ENCODE data around the gene TNFRSF18.

The TNFRSF18 gene

GRCh38 chr1:1163538-1164070 is 42.8 kb downstream of the TNFRSF18 start:
- no peak overlapping the region for H2AFZ ChIP-seq (ENCODE audit: low read length)
- H3K4me3 ChIP-seq (ENCODE audit: low read length): no peak overlapping the region
- no peak for TF ChIP-seq CTCF (IDR thresholded peaks at IDR 0.05; ENCODE audit: low read length)
- no peak for TF ChIP-seq EZH2phosphoT487 (IDR thresholded peaks at IDR 0.05; ENCODE audit: low read length)
- no peak for TF ChIP-seq EZH2 (optimal IDR thresholded peaks at IDR 0.05; ENCODE audit: low read depth, low read length)
- H3K27me3 ChIP-seq (replicated peaks; ENCODE audit: insufficient read depth, low read length): peaks cover 98% of the 10 kb centered on the region
- H3K79me2 ChIP-seq (ENCODE audit: low read length): no peaks in the 10 kb centered on the region
- no peaks in the 10 kb centered on the region for H3K4me1 ChIP-seq (ENCODE audit: low read length)
- H3K27ac ChIP-seq (ENCODE audit: low read length): no peak overlapping the region
- H3K9me2 ChIP-seq (replicated peaks; ENCODE audit: insufficient read depth, low read length): no peaks in the 10 kb centered on the region
- no peaks in the 10 kb centered on the region for H3K9me3 ChIP-seq (replicated peaks; ENCODE audit: insufficient read depth, low read length)
- H3K36me3 ChIP-seq (replicated peaks; ENCODE audit: insufficient read depth, low read length): no peaks in the 10 kb centered on the region
- H3K9ac ChIP-seq (ENCODE audit: low read length): no peak overlapping the region
- H4K20me1 ChIP-seq (ENCODE audit: insufficient read depth, low read length): no peaks in the 10 kb centered on the region
- H3F3A ChIP-seq (ENCODE audit: insufficient read depth, low read length): no peaks in the 10 kb centered on the region
- DNase-seq: no peak
- H3K4me2 ChIP-seq (ENCODE audit: low read depth, low read length): no peak overlapping the region

GRCh38 chr1:1162597-1163537 is 43.5 kb downstream of the TNFRSF18 start:
- Histone ChIP-seq H3K4me3 (ENCODE audit: low read length) (no peak overlapping the region), H3K9me2 (replicated peaks; ENCODE audit: insufficient read depth, low read length) (no peaks in the 10 kb centered on the region), H3K4me1 (ENCODE audit: low read length) (no peaks in the 10 kb centered on the region), H4K20me1 (ENCODE audit: insufficient read depth, low read length) (no peaks in the 10 kb centered on the region), H3K27ac (ENCODE audit: low read length) (no peak overlapping the region), H3F3A (ENCODE audit: insufficient read depth, low read length) (no peaks in the 10 kb centered on the region), H3K9me3 (replicated peaks; ENCODE audit: insufficient read depth, low read length) (no peaks in the 10 kb centered on the region), H3K4me2 (ENCODE audit: low read depth, low read length) (no peak overlapping the region), H3K79me2 (ENCODE audit: low read length) (no peaks in the 10 kb centered on the region), H3K9ac (ENCODE audit: low read length) (no peak overlapping the region), H2AFZ (ENCODE audit: low read length) (no peak overlapping the region), H3K36me3 (replicated peaks; ENCODE audit: insufficient read depth, low read length) (no peaks in the 10 kb centered on the region), H3K27me3 (replicated peaks; ENCODE audit: insufficient read depth, low read length) (peaks cover 97% of the 10 kb centered on the region)
- no peak for DNase-seq
- TF ChIP-seq CTCF (IDR thresholded peaks at IDR 0.05; ENCODE audit: low read length) (no peak), EZH2 (optimal IDR thresholded peaks at IDR 0.05; ENCODE audit: low read depth, low read length) (no peak), EZH2phosphoT487 (IDR thresholded peaks at IDR 0.05; ENCODE audit: low read length) (no peak)

GRCh38 chr1:1161683-1162079 is 44.7 kb downstream of the TNFRSF18 start:
- Histone ChIP-seq H2AFZ (ENCODE audit: low read length) (no peak overlapping the region), H3K36me3 (replicated peaks; ENCODE audit: insufficient read depth, low read length) (no peaks in the 10 kb centered on the region), H3K4me1 (ENCODE audit: low read length) (no peaks in the 10 kb centered on the region), H3K9me3 (replicated peaks; ENCODE audit: insufficient read depth, low read length) (no peaks in the 10 kb centered on the region), H3K4me2 (ENCODE audit: low read depth, low read length) (no peak overlapping the region), H3K79me2 (ENCODE audit: low read length) (no peaks in the 10 kb centered on the region), H3K4me3 (ENCODE audit: low read length) (no peak overlapping the region), H3K9me2 (replicated peaks; ENCODE audit: insufficient read depth, low read length) (no peaks in the 10 kb centered on the region), H3K27me3 (replicated peaks; ENCODE audit: insufficient read depth, low read length) (peaks cover 91% of the 10 kb centered on the region), H3F3A (ENCODE audit: insufficient read depth, low read length) (no peaks in the 10 kb centered on the region), H4K20me1 (ENCODE audit: insufficient read depth, low read length) (no peaks in the 10 kb centered on the region), H3K27ac (ENCODE audit: low read length) (no peak overlapping the region), H3K9ac (ENCODE audit: low read length) (no peak overlapping the region)
- no peak for DNase-seq
- no peak for TF ChIP-seq EZH2 (optimal IDR thresholded peaks at IDR 0.05; ENCODE audit: low read depth, low read length)
